Activated CD8-positive, alpha-beta T cell treated with anti-CD3 and anti-CD28 coated beads for 36 hours (primary cell): ENCODE data around the gene B3GALT2. TPM values are rescaled to one million over a fixed set of nuclear protein-coding genes. Genes with fewer than 3 reads are reported as not detected.

Source experiments
- ATAC-seq: fragments of 200-7000 bp; cut with Tn5 transposase; one replicate; pipeline ENCODE4 v1.10.0; 2021; ENCODE audit warnings: mild to moderate bottlenecking, moderate library complexity
- CTCF ChIA-PET: fragments of 350-600 bp; sonication (Branson Sonifier 250); formaldehyde crosslinking; loops from one replicate; lab custom pipeline; 2021; ENCODE audit warnings: antibody characterized with exemption; lab: Charles Lee
- POLR2A ChIA-PET: fragments of 350-600 bp; sonication (Branson Sonifier 250); formaldehyde crosslinking; loops from one replicate; lab custom pipeline; 2021; ENCODE audit warnings: antibody characterized with exemption; lab: Charles Lee
- DNase-seq: peaks from one replicate; pipeline ENCODE4 v3.0.0-alpha.2; 2020
- H3K27ac Mint-ChIP-seq: one replicate; pipeline ENCODE4 v1.8.0; 2021; ENCODE audit warnings: mild to moderate bottlenecking, mixed read lengths
- H3K27me3 Mint-ChIP-seq: one replicate; pipeline ENCODE4 v1.8.0; 2021; ENCODE audit warnings: mixed read lengths
- H3K36me3 Mint-ChIP-seq: one replicate; pipeline ENCODE4 v1.8.0; 2021; ENCODE audit warnings: low read depth, mixed read lengths
- H3K4me1 Mint-ChIP-seq: one replicate; pipeline ENCODE4 v1.8.0; 2021; ENCODE audit warnings: low read depth, mixed read lengths
- H3K4me3 Mint-ChIP-seq: one replicate; pipeline ENCODE4 v1.8.0; 2021; ENCODE audit warnings: mild to moderate bottlenecking, moderate library complexity, mixed read lengths
- H3K9me3 Mint-ChIP-seq: one replicate; pipeline ENCODE4 v1.8.0; 2021; ENCODE audit warnings: mixed read lengths
- CTCF ChIP-seq: fragments of 200-600 bp; IDR thresholded peaks from one replicate; pipeline ENCODE4 v1.8.0; 2022; ENCODE audit warnings: antibody characterized with exemption, mild to moderate bottlenecking
- intact Hi-C: fragments of 100-400 bp; cut with micrococcal nuclease; formaldehyde crosslinking; loops from one replicate; pipeline ENCODE4 v1.10.0; 2022
- total RNA-seq, 2 experiments: library from RNA; stranded (reverse); gene quantifications; one replicate each; pipeline ENCODE4 v1.2.3, GENCODE V29; 2021

The B3GALT2 gene
- total RNA-seq, 2 experiments from 2014 or later: 0.18 TPM; not detected in 1

- no peak overlapping the region for H3K4me3 Mint-ChIP-seq
- ATAC-seq: peak; percentile 58
- H3K27ac Mint-ChIP-seq: no peak overlapping the region
- peaks cover 67% of the 10 kb centered on the region for H3K36me3 Mint-ChIP-seq
- peaks cover 11% of the 10 kb centered on the region for H3K9me3 Mint-ChIP-seq
- intact Hi-C loops: no loop called here
- H3K27me3 Mint-ChIP-seq: no peaks in the 10 kb centered on the region
- ChIA-PET CTCF (no interaction called here), POLR2A (no interaction called here)
- no peak for DNase-seq
- TF ChIP-seq CTCF: no peak
- peaks cover 17% of the 10 kb centered on the region for H3K4me1 Mint-ChIP-seq
These were observed 25.1 kb upstream of the B3GALT2 start for GRCh38 chr1:193211539-193211938.

- POLR2A ChIA-PET: no interaction called here
- DNase-seq: no peak
- ATAC-seq: no peak
- peaks cover 17% of the 10 kb centered on the region for H3K4me1 Mint-ChIP-seq
- intact Hi-C loops: no loop called here
- H3K36me3 Mint-ChIP-seq: peaks cover 67% of the 10 kb centered on the region
- H3K27me3 Mint-ChIP-seq: no peaks in the 10 kb centered on the region
- peaks cover 16% of the 10 kb centered on the region for H3K9me3 Mint-ChIP-seq
- no peak for TF ChIP-seq CTCF
- no peak overlapping the region for H3K27ac Mint-ChIP-seq
- CTCF ChIA-PET: no interaction called here
- H3K4me3 Mint-ChIP-seq: no peak overlapping the region
These were observed 24.6 kb upstream of the B3GALT2 start for GRCh38 chr1:193210996-193211395.

- DNase-seq (no peak), ATAC-seq (no peak)
- TF ChIP-seq CTCF: no peak
- H3K36me3 Mint-ChIP-seq: peaks cover 28% of the 10 kb centered on the region
- no peak overlapping the region for H3K4me3 Mint-ChIP-seq
- peaks cover 31% of the 10 kb centered on the region for H3K4me1 Mint-ChIP-seq
- ChIA-PET POLR2A (interaction anchor here (1.0 kb wide), 1 partner anchor 142 kb away, joined by 3 read pairs; the partner anchor contains the start of gene UCHL5), CTCF (no interaction called here)
- intact Hi-C loops: no loop called here
- no peaks in the 10 kb centered on the region for H3K27me3 Mint-ChIP-seq
- H3K9me3 Mint-ChIP-seq: peaks cover 4% of the 10 kb centered on the region
- peak overlapping the region; percentile 17 for H3K27ac Mint-ChIP-seq
These were observed 14.6 kb upstream of the B3GALT2 start for GRCh38 chr1:193201021-193201420.

GRCh38 chr1:193199940-193200339 lies 13.5 kb upstream of the B3GALT2 start:
- CTCF ChIA-PET: no interaction called here
- intact Hi-C loops: no loop called here
- peaks cover 41% of the 10 kb centered on the region for H3K4me1 Mint-ChIP-seq
- POLR2A ChIA-PET: no interaction called here
- no peak for TF ChIP-seq CTCF
- no peak overlapping the region for H3K4me3 Mint-ChIP-seq
- no peaks in the 10 kb centered on the region for H3K27me3 Mint-ChIP-seq
- DNase-seq (no peak), ATAC-seq (no peak)
- H3K36me3 Mint-ChIP-seq: peaks cover 21% of the 10 kb centered on the region
- no peak overlapping the region for H3K27ac Mint-ChIP-seq
- no peaks in the 10 kb centered on the region for H3K9me3 Mint-ChIP-seq

GRCh38 chr1:193192586-193192985 lies 6.2 kb upstream of the B3GALT2 start:
- intact Hi-C loops: no loop called here
- DNase-seq (no peak), ATAC-seq (no peak)
- POLR2A ChIA-PET: no interaction called here
- Mint-ChIP-seq H3K36me3 (peaks cover 20% of the 10 kb centered on the region), H3K9me3 (peaks cover 5% of the 10 kb centered on the region), H3K27ac (no peak overlapping the region), H3K4me1 (peaks cover 37% of the 10 kb centered on the region), H3K4me3 (no peak overlapping the region), H3K27me3 (no peaks in the 10 kb centered on the region)
- CTCF ChIA-PET: no interaction called here
- no peak for TF ChIP-seq CTCF
